Activated naive CD8-positive, alpha-beta T cell treated with anti-CD3 and anti-CD28 coated beads for 36 hours (primary cell): ENCODE results near the gene AUP1. TPM values are rescaled to one million over a fixed set of nuclear protein-coding genes. Genes with fewer than 3 reads are reported as not detected.
A peak's percentile ranks its signal among the peaks of the same experiment; 100 is the strongest.

Experiments
- DNase-seq: peaks from one replicate; pipeline ENCODE4 v3.0.0; 2021
- H3K27ac Mint-ChIP-seq: one replicate; pipeline ENCODE4 v1.8.0; 2022; ENCODE audit warnings: mild to moderate bottlenecking, moderate library complexity, mixed read lengths
- H3K27me3 Mint-ChIP-seq: one replicate; pipeline ENCODE4 v1.8.0; 2022; ENCODE audit warnings: mild to moderate bottlenecking, mixed read lengths
- H3K36me3 Mint-ChIP-seq: one replicate; pipeline ENCODE4 v1.8.0; 2021; ENCODE audit warnings: mild to moderate bottlenecking, mixed read lengths
- H3K4me1 Mint-ChIP-seq: one replicate; pipeline ENCODE4 v1.8.0; 2021; ENCODE audit warnings: mixed read lengths
- H3K4me3 Mint-ChIP-seq: one replicate; pipeline ENCODE4 v1.8.0; 2022; ENCODE audit warnings: mild to moderate bottlenecking, moderate library complexity, mixed read lengths
- H3K9me3 Mint-ChIP-seq: one replicate; pipeline ENCODE4 v1.8.0; 2022; ENCODE audit warnings: mixed read lengths
- total RNA-seq, 2 experiments: library from RNA; stranded (reverse); gene quantifications; one replicate each; pipeline ENCODE4 v1.2.3, GENCODE V29; 2021

AUP1 gene, protein sequence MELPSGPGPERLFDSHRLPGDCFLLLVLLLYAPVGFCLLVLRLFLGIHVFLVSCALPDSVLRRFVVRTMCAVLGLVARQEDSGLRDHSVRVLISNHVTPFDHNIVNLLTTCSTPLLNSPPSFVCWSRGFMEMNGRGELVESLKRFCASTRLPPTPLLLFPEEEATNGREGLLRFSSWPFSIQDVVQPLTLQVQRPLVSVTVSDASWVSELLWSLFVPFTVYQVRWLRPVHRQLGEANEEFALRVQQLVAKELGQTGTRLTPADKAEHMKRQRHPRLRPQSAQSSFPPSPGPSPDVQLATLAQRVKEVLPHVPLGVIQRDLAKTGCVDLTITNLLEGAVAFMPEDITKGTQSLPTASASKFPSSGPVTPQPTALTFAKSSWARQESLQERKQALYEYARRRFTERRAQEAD
- total RNA-seq: 100 to 1,000 TPM; 138 to 140 TPM

DNA sequence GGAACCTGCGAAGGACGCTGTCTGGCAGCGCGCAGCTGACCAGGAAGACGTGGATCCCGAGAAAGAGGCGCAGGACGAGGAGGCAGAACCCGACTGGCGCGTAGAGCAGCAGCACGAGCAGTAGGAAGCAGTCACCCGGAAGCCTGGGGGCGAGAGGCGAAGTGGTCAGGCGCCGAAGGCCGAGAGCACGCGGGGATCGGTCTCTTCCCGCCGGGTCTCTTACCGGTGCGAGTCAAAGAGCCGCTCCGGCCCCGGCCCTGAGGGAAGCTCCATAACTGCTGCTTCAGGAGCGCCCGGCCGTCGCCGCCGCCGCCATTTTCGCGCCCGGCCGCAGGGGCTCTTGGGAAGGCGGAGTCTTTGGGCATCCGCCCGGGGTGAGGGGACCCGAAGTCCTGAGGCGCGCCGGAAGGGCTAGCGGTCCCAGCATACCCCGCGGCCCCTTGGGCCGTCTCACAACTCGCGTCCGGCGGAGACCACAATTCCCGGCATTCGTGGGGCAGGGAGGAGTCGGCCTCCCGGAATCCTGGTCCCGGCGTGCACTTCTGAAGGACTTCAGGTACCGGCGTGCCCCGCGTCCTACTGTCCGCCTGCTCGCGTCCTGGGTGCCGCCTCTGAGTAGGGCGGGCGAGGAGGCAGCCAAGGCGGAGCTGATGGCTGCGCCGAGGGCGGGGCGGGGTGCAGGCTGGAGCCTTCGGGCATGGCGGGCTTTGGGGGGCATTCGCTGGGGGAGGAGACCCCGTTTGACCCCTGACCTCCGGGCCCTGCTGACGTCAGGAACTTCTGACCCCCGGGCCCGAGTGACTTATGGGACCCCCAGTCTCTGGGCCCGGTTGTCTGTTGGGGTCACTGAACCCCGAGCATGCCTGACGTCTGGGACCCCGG lies at the start of gene AUP1, which contains the start of gene HTRA2:
Gene AUP1, minus strand, starts transcription at position 350 of the 882 bp plus-strand sequence. Its CDS starts 77 bp downstream, at position 273.
Gene HTRA2, plus strand, starts transcription at position 577 of the 882 bp plus-strand sequence. Its CDS starts 74 bp downstream, at position 651.
- H3K27ac Mint-ChIP-seq: peak within 1 kb of the TSS; percentile 98
- H3K36me3 Mint-ChIP-seq: peaks cover 64% of the 10 kb centered on the region
- H3K4me1 Mint-ChIP-seq: peaks cover 40% of the 10 kb centered on the region
- H3K27me3 Mint-ChIP-seq: no peaks in the 10 kb centered on the region
- H3K9me3 Mint-ChIP-seq: peaks cover 2% of the 10 kb centered on the region
- DNase-seq: peak; percentile 96
- H3K4me3 Mint-ChIP-seq: peak within 1 kb of the TSS; percentile 98

DNA sequence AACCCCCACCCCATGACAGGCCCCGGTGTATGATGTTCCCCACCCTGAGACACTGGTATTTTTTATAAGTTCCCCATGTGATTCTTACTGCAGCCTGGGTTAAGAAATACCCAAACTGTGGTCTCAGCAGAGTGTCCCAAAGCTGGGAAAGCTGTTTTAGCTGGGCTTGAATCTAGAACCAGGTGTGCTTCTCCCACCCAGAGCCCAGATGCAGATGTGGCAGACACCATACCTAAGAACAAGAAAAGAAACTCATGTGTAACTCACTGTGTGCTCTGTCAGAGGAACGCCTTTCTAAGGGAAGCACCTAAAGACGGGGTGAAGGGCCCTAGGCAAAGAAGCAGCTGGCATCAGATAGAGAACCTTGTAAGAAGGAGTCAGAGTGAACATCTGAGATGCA lies 48.9 kb upstream of the AUP1 start:
- no peak for DNase-seq
- Mint-ChIP-seq H3K27me3 (peaks cover 5% of the 10 kb centered on the region), H3K27ac (no peak overlapping the region), H3K4me1 (peaks cover 21% of the 10 kb centered on the region), H3K9me3 (no peaks in the 10 kb centered on the region), H3K36me3 (peaks cover 2% of the 10 kb centered on the region), H3K4me3 (no peak overlapping the region)

DNA sequence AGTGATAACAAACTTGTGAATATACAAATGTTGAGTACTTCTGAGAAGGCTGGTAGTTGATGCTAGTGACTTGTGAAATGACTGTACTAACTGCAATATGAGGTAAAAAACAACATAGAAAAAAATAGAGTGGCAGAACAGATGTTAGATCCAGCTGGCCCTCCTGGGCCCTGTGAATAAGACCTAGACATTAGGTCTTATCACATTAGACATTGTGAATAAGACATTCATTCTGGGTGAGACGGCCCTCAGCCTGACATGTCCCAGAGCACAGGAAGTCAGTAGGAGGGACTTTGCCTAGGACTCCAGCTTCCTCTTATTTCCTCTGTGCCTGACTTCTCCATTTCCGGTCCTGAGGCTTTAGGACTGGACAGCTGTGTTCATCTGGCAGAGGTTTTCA lies 47.9 kb upstream of the AUP1 start:
- H3K27ac Mint-ChIP-seq: no peak overlapping the region
- no peak overlapping the region for H3K4me3 Mint-ChIP-seq

DNA sequence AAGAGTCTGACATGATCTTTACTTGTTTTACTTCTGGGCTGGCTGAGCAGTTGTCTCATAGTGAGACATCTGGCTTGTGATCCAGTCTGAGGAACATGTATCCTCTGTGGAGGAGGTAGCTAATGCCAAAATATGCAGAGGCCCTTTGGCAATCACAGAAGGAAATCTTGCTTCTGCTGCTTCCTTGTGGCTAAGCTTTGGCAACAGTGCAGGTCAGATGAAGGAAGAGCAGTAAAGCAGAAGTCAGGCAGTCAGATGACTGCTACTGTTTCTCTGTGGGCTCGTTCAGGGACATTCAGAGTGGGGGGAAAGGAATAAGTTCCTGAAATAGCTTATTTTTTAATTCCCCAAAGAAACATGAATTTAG lies 47.3 kb upstream of the AUP1 start:
- peaks cover 24% of the 10 kb centered on the region for H3K4me1 Mint-ChIP-seq
- H3K9me3 Mint-ChIP-seq: peaks cover 1% of the 10 kb centered on the region
- H3K36me3 Mint-ChIP-seq: peaks cover 2% of the 10 kb centered on the region
- H3K27me3 Mint-ChIP-seq: peaks cover 5% of the 10 kb centered on the region
- H3K4me3 Mint-ChIP-seq: no peak overlapping the region
- DNase-seq: no peak
- H3K27ac Mint-ChIP-seq: no peak overlapping the region

More for the DNA sequence above, 47.9 kb upstream of the AUP1 start:
- DNase-seq: no peak
- peaks cover 22% of the 10 kb centered on the region for H3K4me1 Mint-ChIP-seq
- peaks cover 5% of the 10 kb centered on the region for H3K27me3 Mint-ChIP-seq
- no peaks in the 10 kb centered on the region for H3K9me3 Mint-ChIP-seq
- H3K36me3 Mint-ChIP-seq: peaks cover 2% of the 10 kb centered on the region

DNA sequence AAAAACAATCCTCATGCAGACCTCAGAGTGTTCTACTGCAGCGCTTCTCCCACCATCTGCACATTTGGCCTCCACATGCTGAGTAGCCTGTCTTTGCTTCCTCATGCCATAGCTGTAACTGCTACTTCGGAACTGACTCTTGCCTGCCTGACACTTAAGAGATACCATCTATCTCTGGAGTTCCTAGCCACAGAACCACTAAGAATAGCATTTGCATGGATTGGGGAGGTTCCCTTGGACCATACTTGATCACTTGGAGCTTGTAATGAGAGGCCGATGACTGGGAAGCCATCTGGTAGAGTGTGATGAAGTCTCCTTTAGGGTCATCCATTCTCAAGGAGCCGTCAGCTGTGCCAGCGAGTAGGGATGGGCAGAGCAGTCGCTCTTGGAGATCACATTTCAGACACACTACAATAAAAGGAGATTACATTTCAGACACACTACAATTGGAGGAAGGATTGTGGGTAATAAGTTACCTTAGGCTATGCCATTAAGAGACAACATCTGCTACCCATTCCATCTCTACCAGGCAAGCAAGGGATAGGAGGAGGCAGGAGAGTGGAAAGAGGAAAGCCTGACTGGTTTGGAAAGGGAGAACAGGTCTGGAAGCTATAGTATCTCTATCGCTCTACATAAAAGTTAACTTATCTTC lies 46.8 kb upstream of the AUP1 start:
- H3K9me3 Mint-ChIP-seq: peaks cover 1% of the 10 kb centered on the region
- peaks cover 2% of the 10 kb centered on the region for H3K36me3 Mint-ChIP-seq
- no peak overlapping the region for H3K27ac Mint-ChIP-seq
- peaks cover 5% of the 10 kb centered on the region for H3K27me3 Mint-ChIP-seq
- DNase-seq: no peak
- H3K4me3 Mint-ChIP-seq: no peak overlapping the region
- peaks cover 24% of the 10 kb centered on the region for H3K4me1 Mint-ChIP-seq

DNA sequence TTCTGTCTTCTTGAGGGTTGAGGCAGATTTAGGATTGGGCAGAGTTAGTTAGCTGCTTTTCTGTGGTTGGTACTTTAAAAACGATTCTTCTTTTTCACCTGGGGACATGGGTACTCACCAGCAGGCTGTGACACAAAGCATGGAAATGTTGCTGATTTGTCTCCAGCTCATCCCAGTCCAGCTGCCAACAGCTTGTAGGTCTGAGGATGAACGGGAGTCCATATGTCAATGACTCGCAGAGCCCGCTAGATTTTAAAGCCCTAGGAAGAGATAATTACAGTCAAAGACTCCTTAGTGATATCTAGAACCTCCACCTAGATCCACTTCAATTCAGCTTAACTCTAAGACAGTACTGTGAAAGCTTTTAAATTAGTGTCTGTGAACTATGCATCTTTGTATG lies 45.8 kb upstream of the AUP1 start:
- no peak overlapping the region for H3K27ac Mint-ChIP-seq
- DNase-seq: no peak
- peaks cover 2% of the 10 kb centered on the region for H3K36me3 Mint-ChIP-seq
- peaks cover 1% of the 10 kb centered on the region for H3K9me3 Mint-ChIP-seq
- peaks cover 24% of the 10 kb centered on the region for H3K4me1 Mint-ChIP-seq
- H3K4me3 Mint-ChIP-seq: no peak overlapping the region
- peaks cover 4% of the 10 kb centered on the region for H3K27me3 Mint-ChIP-seq

DNA sequence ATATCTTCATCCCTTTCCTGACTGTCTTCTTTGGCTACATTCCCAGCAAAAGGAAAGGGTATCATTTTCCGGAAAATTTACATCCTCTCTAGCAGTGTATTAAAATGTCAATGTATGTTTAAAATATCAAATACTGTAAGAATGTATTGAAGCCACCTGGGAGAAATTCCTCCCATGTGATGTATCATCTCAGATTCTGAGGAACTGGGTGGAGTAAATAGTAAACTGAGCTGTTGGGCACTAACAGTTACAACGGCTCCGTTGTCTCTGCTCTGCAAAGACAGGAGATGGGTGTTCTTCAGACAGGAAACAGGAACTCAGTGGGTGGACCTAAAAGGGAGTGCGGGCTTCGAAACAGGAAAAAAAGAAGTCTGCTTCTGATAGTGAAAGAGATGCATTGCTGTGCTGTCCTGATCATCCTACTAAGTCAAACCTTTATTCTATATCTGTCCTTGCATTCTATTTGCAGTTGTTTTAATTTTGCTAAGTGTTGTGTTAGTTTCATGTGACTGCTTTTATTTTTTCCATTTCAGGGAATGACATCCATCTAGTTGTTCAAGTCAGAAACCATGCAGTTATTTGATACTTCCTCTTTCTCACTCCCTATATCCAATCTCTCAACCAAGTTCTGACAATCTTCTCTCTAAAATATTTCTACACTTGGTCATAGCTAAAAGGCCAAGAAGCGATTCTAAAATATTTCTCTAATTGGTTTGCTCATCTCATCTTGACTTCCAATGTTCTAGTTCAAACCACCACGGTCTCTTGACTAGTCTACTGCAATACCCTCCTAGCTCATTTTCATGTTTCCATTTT lies 44.4 kb upstream of the AUP1 start:
- peaks cover 27% of the 10 kb centered on the region for H3K4me1 Mint-ChIP-seq
- peaks cover 1% of the 10 kb centered on the region for H3K9me3 Mint-ChIP-seq
- peak overlapping the region; percentile 56 for H3K4me3 Mint-ChIP-seq
- H3K36me3 Mint-ChIP-seq: peaks cover 2% of the 10 kb centered on the region
- no peak for DNase-seq
- H3K27me3 Mint-ChIP-seq: no peaks in the 10 kb centered on the region
- peak overlapping the region; percentile 78 for H3K27ac Mint-ChIP-seq

DNA sequence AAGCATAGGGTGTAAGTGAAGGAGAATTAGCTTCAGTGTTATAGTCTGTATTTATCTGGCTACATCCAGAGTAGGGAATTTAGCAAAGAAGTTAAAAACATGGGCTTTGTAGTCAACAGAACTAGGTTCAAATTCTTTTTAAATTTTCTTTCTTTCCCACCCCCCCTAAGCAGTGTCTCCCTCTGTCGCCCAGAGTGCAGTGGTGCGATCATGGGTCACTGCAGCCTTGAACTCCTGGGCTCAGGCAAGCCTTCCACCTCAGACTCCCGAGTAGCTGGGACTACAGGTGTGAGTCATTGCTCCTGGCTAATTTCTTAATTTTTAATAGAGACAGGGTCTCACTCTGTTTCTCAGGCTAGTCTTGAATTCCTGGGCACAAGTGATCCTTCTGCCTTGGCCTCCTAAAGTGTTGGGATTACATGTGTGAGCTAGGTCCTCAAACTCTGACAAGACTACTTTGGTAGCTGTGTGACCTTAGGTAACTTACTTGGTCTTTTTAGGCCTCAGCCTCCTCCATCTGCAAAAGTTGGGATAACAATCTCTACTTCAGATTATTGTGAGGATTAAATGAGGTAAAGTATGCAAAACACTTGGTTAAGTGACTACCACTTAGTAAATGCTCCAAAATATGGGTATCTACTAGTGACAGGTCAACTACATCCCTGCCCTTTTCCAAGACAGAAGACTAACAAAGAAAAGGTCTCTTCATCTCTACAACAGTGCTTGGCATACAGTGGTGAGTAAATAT lies 42.8 kb upstream of the AUP1 start:
- no peak overlapping the region for H3K27ac Mint-ChIP-seq
- H3K9me3 Mint-ChIP-seq: peaks cover 1% of the 10 kb centered on the region
- H3K4me1 Mint-ChIP-seq: peaks cover 32% of the 10 kb centered on the region
- peaks cover 5% of the 10 kb centered on the region for H3K36me3 Mint-ChIP-seq
- DNase-seq: no peak
- H3K27me3 Mint-ChIP-seq: no peaks in the 10 kb centered on the region
- H3K4me3 Mint-ChIP-seq: no peak overlapping the region

DNA sequence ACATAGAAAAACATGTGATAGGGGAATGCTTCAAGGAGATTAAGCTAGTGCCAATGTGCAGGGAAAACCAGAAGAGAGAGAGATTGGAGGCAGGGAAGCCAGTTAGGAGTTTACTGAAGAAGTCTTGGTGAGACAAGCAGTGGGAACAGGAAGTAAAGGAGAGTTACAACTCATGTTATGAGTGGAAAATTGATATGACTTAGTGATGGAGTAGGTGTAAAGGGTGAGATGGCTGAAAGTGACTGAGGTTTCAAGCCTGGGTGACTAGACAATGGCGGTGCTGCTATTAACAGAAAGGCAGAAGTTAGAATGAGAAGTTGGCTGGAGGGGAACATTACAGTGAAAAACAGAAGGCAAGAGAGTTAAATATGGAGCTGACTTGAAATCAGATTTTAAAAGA lies 41.6 kb upstream of the AUP1 start:
- Mint-ChIP-seq H3K4me1 (peaks cover 39% of the 10 kb centered on the region), H3K36me3 (peaks cover 5% of the 10 kb centered on the region), H3K27me3 (no peaks in the 10 kb centered on the region), H3K4me3 (no peak overlapping the region), H3K27ac (no peak overlapping the region), H3K9me3 (peaks cover 1% of the 10 kb centered on the region)
- DNase-seq: no peak

DNA sequence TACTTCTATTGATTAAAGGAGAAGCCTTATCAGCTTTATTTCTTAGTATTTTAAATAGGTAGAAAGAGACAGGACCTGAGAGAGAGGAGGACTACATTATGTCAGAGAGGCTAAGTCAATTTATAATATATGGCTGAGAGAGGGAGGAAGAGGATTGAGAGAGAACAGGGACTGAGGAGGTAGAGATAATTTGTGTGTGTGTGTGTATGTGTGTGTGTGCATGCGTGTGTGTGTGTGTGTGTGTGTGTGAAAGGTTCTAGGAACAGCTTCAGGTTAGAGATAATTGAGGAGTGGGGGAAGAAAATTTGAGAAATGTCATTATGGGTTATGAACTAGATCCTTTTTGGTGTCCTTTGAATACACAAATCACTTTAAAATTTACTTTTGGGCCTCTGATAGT lies 40.2 kb upstream of the AUP1 start:
- peaks cover 42% of the 10 kb centered on the region for H3K4me1 Mint-ChIP-seq
- H3K4me3 Mint-ChIP-seq: no peak overlapping the region
- no peaks in the 10 kb centered on the region for H3K27me3 Mint-ChIP-seq
- peaks cover 1% of the 10 kb centered on the region for H3K9me3 Mint-ChIP-seq
- peaks cover 4% of the 10 kb centered on the region for H3K36me3 Mint-ChIP-seq
- DNase-seq: no peak
- H3K27ac Mint-ChIP-seq: no peak overlapping the region

DNA sequence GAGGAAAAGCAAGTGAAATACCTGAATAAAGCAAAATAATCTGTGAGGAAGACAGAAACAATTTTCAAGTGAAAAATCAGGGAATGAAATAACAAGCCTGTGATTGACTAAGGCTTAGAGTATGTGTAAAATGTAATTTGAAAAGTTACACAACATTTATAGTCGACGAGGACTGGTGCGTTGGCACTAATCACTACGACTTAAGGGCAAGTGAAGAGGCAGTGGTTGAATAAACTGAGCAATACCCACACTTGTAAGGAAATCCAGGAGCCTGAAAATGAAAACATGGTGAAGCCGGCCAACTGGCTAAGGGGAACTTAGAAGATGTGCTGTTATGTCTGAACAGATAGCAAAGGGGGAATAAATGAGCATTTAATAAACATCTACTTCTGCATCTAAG lies 38.4 kb upstream of the AUP1 start:
- no peak overlapping the region for H3K4me3 Mint-ChIP-seq
- peaks cover 29% of the 10 kb centered on the region for H3K4me1 Mint-ChIP-seq
- peaks cover 3% of the 10 kb centered on the region for H3K36me3 Mint-ChIP-seq
- H3K27ac Mint-ChIP-seq: no peak overlapping the region
- peaks cover 7% of the 10 kb centered on the region for H3K27me3 Mint-ChIP-seq
- H3K9me3 Mint-ChIP-seq: peaks cover 1% of the 10 kb centered on the region
- DNase-seq: no peak

DNA sequence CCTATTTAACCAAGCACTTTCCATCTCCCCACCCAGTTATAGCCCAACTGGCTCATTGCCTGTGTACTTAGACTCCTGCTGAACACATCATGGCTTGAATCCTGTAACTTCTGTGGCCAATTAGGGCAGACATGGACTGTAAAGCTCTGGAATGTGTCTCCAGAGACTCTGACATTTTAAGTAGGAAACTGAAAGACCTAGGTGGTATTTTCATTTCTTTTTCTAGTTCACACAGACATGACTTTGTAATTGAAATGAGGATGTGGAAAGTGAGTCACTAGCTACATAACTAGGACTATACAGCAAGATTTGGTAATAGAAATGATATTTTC lies 37.2 kb upstream of the AUP1 start:
- H3K27ac Mint-ChIP-seq: peak overlapping the region; percentile 76

DNA sequence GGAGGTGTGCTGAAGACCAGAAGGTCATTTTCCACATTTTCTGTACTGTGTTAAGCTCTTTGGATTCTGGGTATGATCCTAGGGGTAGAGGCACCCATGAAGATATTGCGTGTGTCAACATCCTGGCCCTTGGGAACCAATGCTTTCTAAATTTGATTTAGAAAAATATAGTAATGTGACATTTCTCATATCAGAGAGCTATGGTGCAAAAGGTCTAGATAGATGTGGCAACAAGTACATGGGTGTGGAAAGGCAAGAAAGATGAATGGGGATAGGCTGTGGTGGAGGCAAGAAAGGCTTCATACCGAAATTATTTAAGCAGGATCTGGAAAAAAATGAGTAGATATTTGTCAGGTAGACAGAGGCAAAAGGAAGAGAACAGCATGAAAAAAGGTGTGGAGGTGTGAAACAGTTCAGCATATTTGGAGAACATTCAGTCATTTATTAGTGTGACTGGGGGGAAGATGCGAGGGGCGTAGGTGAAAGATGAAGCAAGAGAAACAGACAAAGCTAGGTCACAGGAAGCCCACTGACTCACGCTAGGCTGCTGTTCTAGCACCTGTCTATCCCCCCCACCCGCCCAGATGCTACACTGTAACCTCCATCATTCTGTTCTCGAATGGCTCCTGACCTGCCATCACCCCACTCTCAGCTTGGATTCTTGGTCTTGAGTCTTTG lies 36.7 kb upstream of the AUP1 start:
- Mint-ChIP-seq H3K36me3 (peaks cover 3% of the 10 kb centered on the region), H3K27me3 (peaks cover 24% of the 10 kb centered on the region), H3K9me3 (no peaks in the 10 kb centered on the region), H3K4me3 (no peak overlapping the region), H3K27ac (peak overlapping the region; percentile 76), H3K4me1 (peaks cover 30% of the 10 kb centered on the region)
- no peak for DNase-seq

More for the DNA sequence above, 37.2 kb upstream of the AUP1 start:
- DNase-seq: no peak
- Mint-ChIP-seq H3K36me3 (peaks cover 3% of the 10 kb centered on the region), H3K4me1 (peaks cover 30% of the 10 kb centered on the region), H3K9me3 (no peaks in the 10 kb centered on the region), H3K27me3 (peaks cover 19% of the 10 kb centered on the region), H3K4me3 (no peak overlapping the region)
